Neural crest cell (in vitro differentiated cells): Measurements from ENCODE around the gene CDH23. TPM values are rescaled to one million over a fixed set of nuclear protein-coding genes. Genes with fewer than 3 reads are reported as not detected.

Source experiments
- DNase-seq: peaks from one replicate; pipeline ENCODE4 v3.0.0; 2021; ENCODE audit warnings: low read depth, mixed read lengths, low spot score
- H3K27ac Mint-ChIP-seq: one replicate; pipeline ENCODE4 v1.8.0; 2021; ENCODE audit warnings: mild to moderate bottlenecking, mixed read lengths; ENCODE audit not compliant: unreplicated experiment
- H3K27me3 Mint-ChIP-seq: 2 replicates; pipeline ENCODE4 v1.8.0; 2021; ENCODE audit warnings: low read depth, mild to moderate bottlenecking, mixed read lengths
- H3K36me3 Mint-ChIP-seq: 2 replicates; pipeline ENCODE4 v1.8.0; 2021; ENCODE audit warnings: low read depth, mild to moderate bottlenecking, mixed read lengths
- H3K4me1 Mint-ChIP-seq: 2 replicates; pipeline ENCODE4 v1.8.0; 2021; ENCODE audit warnings: mixed read lengths
- H3K4me3 Mint-ChIP-seq: one replicate; pipeline ENCODE4 v1.8.0; 2021; ENCODE audit warnings: mild to moderate bottlenecking, mixed read lengths
- H3K9me3 Mint-ChIP-seq: 2 replicates; pipeline ENCODE4 v1.8.0; 2021; ENCODE audit warnings: mixed read lengths
- CTCF ChIP-seq: fragments of 200-600 bp; sonication (generic); conservative IDR thresholded peaks from 2 replicates; pipeline ENCODE4 v1.5.0; 2021; ENCODE audit warnings: antibody characterized with exemption, mild to moderate bottlenecking
- total RNA-seq: library from RNA; stranded (reverse); gene quantifications from 2 replicates; pipeline ENCODE4 v1.2.1, GENCODE V29; 2021

The CDH23 gene
- total RNA-seq, 1 donor from 2014 or later, result 2.6 TPM

DNA sequence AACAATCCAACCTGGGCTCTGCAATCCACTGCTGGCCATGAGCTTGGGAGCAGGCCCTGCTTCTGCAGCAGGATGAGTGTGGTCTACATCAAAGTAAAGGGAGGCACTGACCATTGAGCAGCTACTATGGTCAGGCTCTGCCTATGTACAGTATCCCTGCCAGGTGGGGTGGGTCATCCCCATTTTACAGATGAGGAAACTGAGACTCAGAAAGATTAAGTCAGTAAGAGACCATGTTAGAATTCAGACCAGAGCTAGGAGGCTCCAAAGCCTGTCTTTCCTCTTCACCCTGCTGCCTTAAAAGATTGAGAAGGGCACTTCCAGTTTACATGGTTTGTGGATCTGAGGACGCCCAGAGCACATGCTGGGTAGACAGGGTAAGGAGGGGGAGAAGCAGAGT, 27.1 kb upstream of the CDH23 start:
- Mint-ChIP-seq H3K27ac (no peak overlapping the region), H3K27me3 (peaks cover 9% of the 10 kb centered on the region), H3K9me3 (no peaks in the 10 kb centered on the region), H3K4me1 (peaks cover 5% of the 10 kb centered on the region), H3K4me3 (no peak overlapping the region), H3K36me3 (no peaks in the 10 kb centered on the region)
- no peak for DNase-seq
- no peak for TF ChIP-seq CTCF

GRCh38 chr10:71370031-71370430, 26.7 kb upstream of the CDH23 start:
- H3K36me3 Mint-ChIP-seq, result no peaks in the 10 kb centered on the region
- peaks cover 13% of the 10 kb centered on the region for H3K27me3 Mint-ChIP-seq
- DNase-seq, result no peak
- H3K4me1 Mint-ChIP-seq, result peaks cover 5% of the 10 kb centered on the region
- H3K27ac Mint-ChIP-seq, result no peak overlapping the region
- no peak overlapping the region for H3K4me3 Mint-ChIP-seq
- no peak for TF ChIP-seq CTCF
- H3K9me3 Mint-ChIP-seq, result no peaks in the 10 kb centered on the region

DNA sequence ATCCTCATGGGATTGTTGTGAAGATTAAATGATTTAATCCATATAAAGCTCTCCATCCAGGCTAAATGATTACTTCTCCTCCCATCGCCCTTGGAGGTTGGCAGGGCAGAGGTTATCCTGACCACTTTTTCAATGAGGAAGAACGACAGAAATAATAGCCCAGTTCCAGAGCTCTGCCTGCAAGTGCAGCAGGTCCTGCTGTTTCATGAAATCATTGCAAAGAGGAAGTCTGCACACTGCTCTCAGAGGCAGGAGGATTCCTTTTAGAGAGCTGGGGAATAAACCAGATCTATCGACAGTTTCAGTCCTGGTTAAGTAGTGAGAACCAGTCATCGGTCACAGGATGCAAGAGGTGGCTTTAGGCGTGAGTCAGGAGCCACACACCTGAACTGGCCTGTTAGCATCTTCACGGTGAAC, 25.0 kb upstream of the CDH23 start:
- H3K4me3 Mint-ChIP-seq, result no peak overlapping the region
- TF ChIP-seq CTCF, result no peak
- H3K36me3 Mint-ChIP-seq, result no peaks in the 10 kb centered on the region
- H3K27me3 Mint-ChIP-seq, result peaks cover 24% of the 10 kb centered on the region
- peaks cover 8% of the 10 kb centered on the region for H3K4me1 Mint-ChIP-seq
- H3K27ac Mint-ChIP-seq, result no peak overlapping the region
- DNase-seq, result no peak
- H3K9me3 Mint-ChIP-seq, result no peaks in the 10 kb centered on the region

GRCh38 chr10:71372882-71373495, 23.7 kb upstream of the CDH23 start:
- Mint-ChIP-seq H3K4me1 (peaks cover 13% of the 10 kb centered on the region), H3K9me3 (no peaks in the 10 kb centered on the region), H3K4me3 (no peak overlapping the region), H3K27ac (no peak overlapping the region), H3K27me3 (peaks cover 24% of the 10 kb centered on the region), H3K36me3 (no peaks in the 10 kb centered on the region)
- TF ChIP-seq CTCF, result no peak
- DNase-seq, result no peak

DNA sequence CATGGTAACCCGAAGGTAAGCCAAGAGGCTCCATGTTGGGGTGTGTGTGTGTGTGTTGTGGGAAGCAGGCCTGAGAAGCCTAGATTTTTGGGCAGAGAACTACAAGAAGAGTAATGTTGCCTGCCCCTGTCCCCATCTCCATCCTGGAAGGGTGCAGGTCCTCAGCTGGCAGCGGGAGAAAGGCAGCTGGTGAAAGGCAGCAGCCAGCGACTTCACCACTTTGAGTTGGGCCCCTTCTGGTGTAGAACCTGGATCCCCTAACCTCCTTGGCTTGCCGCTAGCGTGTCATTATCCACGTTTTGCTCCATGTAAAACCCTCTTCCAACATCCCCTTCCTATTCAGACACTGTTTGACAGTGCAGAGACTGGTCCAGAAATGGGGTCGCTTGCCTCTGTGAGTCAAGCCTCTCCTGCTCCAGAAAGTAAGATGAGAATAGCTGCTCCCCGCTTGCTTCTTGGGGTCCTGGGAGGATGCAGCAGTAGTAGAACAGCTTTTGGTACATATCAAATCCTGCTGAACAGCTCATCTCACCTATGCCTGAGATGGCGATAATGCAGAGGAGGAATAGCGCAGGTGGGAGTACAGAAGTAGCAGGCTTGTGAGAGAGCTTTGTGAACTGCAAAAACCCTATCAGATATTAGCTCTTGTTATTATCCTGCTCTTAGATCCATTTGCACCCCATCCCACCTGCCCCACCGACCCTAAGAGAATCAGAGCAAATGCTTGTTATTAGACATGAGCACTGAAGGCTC, 22.1 kb upstream of the CDH23 start:
- no peak for DNase-seq
- no peak overlapping the region for H3K4me3 Mint-ChIP-seq
- H3K27ac Mint-ChIP-seq, result no peak overlapping the region
- H3K36me3 Mint-ChIP-seq, result no peaks in the 10 kb centered on the region
- H3K9me3 Mint-ChIP-seq, result no peaks in the 10 kb centered on the region
- H3K4me1 Mint-ChIP-seq, result peaks cover 17% of the 10 kb centered on the region
- no peak for TF ChIP-seq CTCF
- H3K27me3 Mint-ChIP-seq, result peaks cover 26% of the 10 kb centered on the region
